GM23338 (cell line): ENCODE results near the gene LEFTY2. TPM values are rescaled to one million over a fixed set of nuclear protein-coding genes. Genes with fewer than 3 reads are reported as not detected.

Source experiments
- ATAC-seq: fragments of 200-7000 bp; cut with Tn5 transposase; 3 replicates; pipeline ENCODE4 v1.9.1; 2020
- DNase-seq: peaks from one replicate; pipeline ENCODE4 v3.0.0-alpha.2; 2015; ENCODE audit warnings: low spot score
- H2AFZ ChIP-seq: fragments of 200-600 bp; sonication (generic); 2 replicates; pipeline ENCODE4 v1.8.0; 2016; ENCODE audit warnings: antibody characterized with exemption, mild to moderate bottlenecking, moderate library complexity
- H3F3A ChIP-seq: fragments of 200-600 bp; sonication (generic); replicated peaks from 2 replicates; pipeline ENCODE4 v1.8.0; 2017; ENCODE audit warnings: antibody characterized with exemption, mixed run types, low read depth
- H3K27ac ChIP-seq: fragments of 200-600 bp; sonication (generic); 2 replicates; pipeline ENCODE4 v1.6.1; 2016; ENCODE audit warnings: low read depth
- H3K27me3 ChIP-seq: fragments of 200-600 bp; sonication (generic); 2 replicates; pipeline ENCODE4 v1.8.0; 2016; ENCODE audit warnings: mild to moderate bottlenecking, mixed run types, moderate library complexity; ENCODE audit not compliant: insufficient read depth
- H3K36me3 ChIP-seq: fragments of 200-600 bp; sonication (generic); 2 replicates; pipeline ENCODE4 v1.8.0; 2016; ENCODE audit warnings: mild to moderate bottlenecking; ENCODE audit not compliant: insufficient read depth
- H3K4me1 ChIP-seq: fragments of 200-600 bp; sonication (generic); 2 replicates; pipeline ENCODE4 v1.8.0; 2016; ENCODE audit warnings: mild to moderate bottlenecking, moderate library complexity; ENCODE audit not compliant: insufficient read depth
- H3K4me2 ChIP-seq: fragments of 200-600 bp; sonication (generic); 2 replicates; pipeline ENCODE4 v1.7.1; 2017; ENCODE audit warnings: mixed run types
- H3K4me3 ChIP-seq: fragments of 200-600 bp; sonication (generic); 2 replicates; pipeline ENCODE4 v1.6.1; 2016; ENCODE audit warnings: mixed run types
- H3K79me2 ChIP-seq: fragments of 200-600 bp; sonication (generic); replicated peaks from 2 replicates; pipeline ENCODE4 v1.8.0; 2017; ENCODE audit warnings: mild to moderate bottlenecking; ENCODE audit not compliant: insufficient read depth
- H3K9me2 ChIP-seq: fragments of 200-600 bp; sonication (generic); 2 replicates; pipeline ENCODE4 v1.8.0; 2017; ENCODE audit not compliant: insufficient read depth
- H4K20me1 ChIP-seq: fragments of 200-600 bp; sonication (generic); replicated peaks from 2 replicates; pipeline ENCODE4 v1.8.0; 2017; ENCODE audit warnings: mild to moderate bottlenecking; ENCODE audit not compliant: insufficient read depth
- H3K27ac Mint-ChIP-seq: 2 replicates; pipeline ENCODE4 v1.8.0; 2020; ENCODE audit warnings: inconsistent platforms, mild to moderate bottlenecking, moderate library complexity, mixed read lengths
- H3K27me3 Mint-ChIP-seq: 3 replicates; pipeline ENCODE4 v1.8.0; 2022; ENCODE audit warnings: low read depth, mild to moderate bottlenecking, moderate library complexity, mixed read lengths, inconsistent platforms; ENCODE audit not compliant: insufficient read depth, poor library complexity
- H3K36me3 Mint-ChIP-seq: 3 replicates; pipeline ENCODE4 v1.8.0; 2021; ENCODE audit warnings: low read depth, mild to moderate bottlenecking, inconsistent platforms, moderate library complexity, mixed read lengths
- H3K4me1 Mint-ChIP-seq: 3 replicates; pipeline ENCODE4 v1.8.0; 2020; ENCODE audit warnings: mild to moderate bottlenecking, inconsistent platforms, mixed read lengths
- H3K4me3 Mint-ChIP-seq: 3 replicates; pipeline ENCODE4 v1.8.0; 2021; ENCODE audit warnings: moderate library complexity, mild to moderate bottlenecking, inconsistent platforms, mixed read lengths
- H3K9me3 Mint-ChIP-seq: 3 replicates; pipeline ENCODE4 v1.8.0; 2020; ENCODE audit warnings: moderate library complexity, mild to moderate bottlenecking, inconsistent platforms, mixed read lengths
- CTCF ChIP-seq, 2 experiments: fragments of 200-600 bp in 1 of 2; sonication (generic) in 1 of 2; conservative IDR thresholded peaks; 2 replicates each; pipeline versions ENCODE4 v1.5.1 to v1.6.1; 2016 to 2017; ENCODE audit warnings: antibody characterized with exemption in 2 of 2, low read depth in 2 of 2, mild to moderate bottlenecking in 2 of 2, moderate library complexity in 1 of 2
- EZH2 ChIP-seq: fragments of 200-600 bp; sonication (generic); IDR thresholded peaks from one replicate; pipeline ENCODE4 v1.8.0; 2017; ENCODE audit warnings: antibody characterized with exemption, mild to moderate bottlenecking, low read depth; ENCODE audit not compliant: unreplicated experiment
- POLR2AphosphoS5 ChIP-seq: IDR thresholded peaks from 2 replicates; pipeline ENCODE4 v1.6.1; 2016; ENCODE audit warnings: antibody characterized with exemption, low read depth
- STAT1 ChIP-seq: IDR thresholded peaks from one replicate; pipeline ENCODE4 v1.6.1; 2016; ENCODE audit warnings: antibody characterized with exemption; ENCODE audit not compliant: unreplicated experiment
- ZNF114 ChIP-seq: fragments of 250-450 bp; sonication (Bioruptor Pico); IDR thresholded peaks from 2 replicates; pipeline ENCODE4 v1.5.0; 2020; ENCODE audit warnings: mild to moderate bottlenecking, moderate library complexity
- polyA plus RNA-seq: library from polyadenylated mRNA; unstranded; fragments of >200 nt; fragmentation: Nextera tagmentation; extraction: Ambion mirVana; gene quantifications from 2 replicates; pipeline ENCODE4 v1.2.1, GENCODE V29; 2016
- total RNA-seq: library from RNA; depleted of rRNA; stranded (reverse); fragments of >200 nt; shearing (Covaris generic); gene quantifications from 2 replicates; pipeline ENCODE4 v1.2.3, GENCODE V29; 2014
- TF ChIP-seq, protein P1 (sequence below): IDR thresholded peaks from 2 replicates; pipeline ENCODE4 v1.6.1; 2016; ENCODE audit warnings: antibody characterized with exemption
- TF ChIP-seq, protein P2 (sequence below): IDR thresholded peaks from one replicate; pipeline ENCODE4 v1.6.1; 2018; ENCODE audit warnings: antibody characterized with exemption; ENCODE audit not compliant: unreplicated experiment
- TF ChIP-seq, protein P3 (sequence below): fragments of 250-450 bp; sonication (Bioruptor Pico); IDR thresholded peaks from 2 replicates; pipeline ENCODE4 v1.5.0; 2020; ENCODE audit warnings: mild to moderate bottlenecking, moderate library complexity

The LEFTY2 gene
- total and polyA plus RNA-seq, 2 experiments from 2014 or later, result 8.3 to 12.4 TPM

GRCh38 chr1:225914391-225914790 is 26.6 kb downstream of the LEFTY2 start (continued):
- TF ChIP-seq, protein P1, sequence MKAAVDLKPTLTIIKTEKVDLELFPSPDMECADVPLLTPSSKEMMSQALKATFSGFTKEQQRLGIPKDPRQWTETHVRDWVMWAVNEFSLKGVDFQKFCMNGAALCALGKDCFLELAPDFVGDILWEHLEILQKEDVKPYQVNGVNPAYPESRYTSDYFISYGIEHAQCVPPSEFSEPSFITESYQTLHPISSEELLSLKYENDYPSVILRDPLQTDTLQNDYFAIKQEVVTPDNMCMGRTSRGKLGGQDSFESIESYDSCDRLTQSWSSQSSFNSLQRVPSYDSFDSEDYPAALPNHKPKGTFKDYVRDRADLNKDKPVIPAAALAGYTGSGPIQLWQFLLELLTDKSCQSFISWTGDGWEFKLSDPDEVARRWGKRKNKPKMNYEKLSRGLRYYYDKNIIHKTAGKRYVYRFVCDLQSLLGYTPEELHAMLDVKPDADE, result no peak
- TF ChIP-seq POLR2AphosphoS5, result no peak

DNA sequence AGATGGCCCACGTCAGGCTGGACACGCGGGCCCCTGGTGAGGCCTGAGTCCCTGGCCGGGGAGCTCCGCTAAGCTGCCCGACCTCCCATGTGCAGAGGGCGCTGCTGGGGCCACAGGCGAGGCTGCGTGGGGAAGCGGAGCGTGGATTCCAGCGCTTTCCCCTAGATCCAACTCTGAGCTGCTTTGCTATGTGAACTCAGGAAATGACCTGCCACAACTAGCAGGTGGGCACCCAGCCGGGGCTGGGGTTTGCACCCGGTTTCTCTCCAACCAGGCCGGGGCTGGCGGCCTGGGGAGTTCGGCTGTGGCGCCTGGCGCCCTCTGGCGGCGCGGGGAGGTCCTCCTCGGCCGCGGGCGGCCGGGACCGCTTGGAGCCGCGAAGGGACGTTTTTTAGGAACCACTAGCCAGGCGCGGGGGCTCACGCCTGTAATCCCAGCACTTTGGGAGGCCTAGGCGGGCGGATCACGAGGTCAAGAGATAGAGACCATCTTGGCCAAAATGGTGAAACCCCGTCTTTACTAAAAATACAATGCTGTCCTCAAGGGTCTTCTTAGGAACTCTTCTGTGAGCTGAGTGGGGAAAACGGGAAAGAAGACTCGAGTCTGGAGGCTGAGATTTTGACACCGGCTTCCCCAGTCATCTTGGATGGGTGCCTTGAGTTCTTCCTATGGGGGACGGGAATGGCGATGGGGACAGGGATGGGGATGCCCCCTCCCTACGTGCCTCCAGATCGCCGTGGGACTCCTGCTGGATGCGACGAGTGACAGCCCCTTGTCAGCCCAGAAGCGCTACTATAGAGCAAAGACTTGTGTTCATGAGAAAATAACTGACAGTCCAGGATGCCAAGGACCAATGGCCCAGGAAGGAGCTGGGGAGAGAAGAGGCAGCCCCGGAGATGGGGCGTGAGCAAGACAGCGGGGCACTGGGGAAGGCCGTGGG is 29.6 kb downstream of the LEFTY2 start:
- Histone ChIP-seq H3F3A (no peaks in the 10 kb centered on the region), H3K27me3 (no peaks in the 10 kb centered on the region), H3K27ac (0 out of 2 replicates have a peak overlapping the region, but pooled peaks have one; percentile 55), H2AFZ (peak overlapping the region; percentile 85), H3K36me3 (no peaks in the 10 kb centered on the region), H3K4me1 (peaks cover 11% of the 10 kb centered on the region), H3K79me2 (no peaks in the 10 kb centered on the region), H3K4me3 (no peak overlapping the region), H4K20me1 (no peaks in the 10 kb centered on the region), H3K4me2 (peak overlapping the region; percentile 65), H3K9me2 (no peaks in the 10 kb centered on the region)
- H3K4me1 Mint-ChIP-seq, result peaks cover 29% of the 10 kb centered on the region
- peaks cover 13% of the 10 kb centered on the region for H3K27me3 Mint-ChIP-seq
- no peak overlapping the region for H3K4me3 Mint-ChIP-seq
- H3K36me3 Mint-ChIP-seq, result no peaks in the 10 kb centered on the region; the same call in 2 of the 3 replicates
- H3K9me3 Mint-ChIP-seq, result no peaks in the 10 kb centered on the region; the same call in 2 of the 3 replicates
- DNase-seq, result peak; percentile 88
- ATAC-seq, result peak; percentile 93
- TF ChIP-seq EZH2 (no peak), ZNF114 (no peak), STAT1 (no peak), CTCF (conservative IDR thresholded peaks at IDR 0.05; ENCODE audit: low read depth in 2 of 2) (peak; percentile 81 to 89)
- TF ChIP-seq, protein P1, result no peak
- TF ChIP-seq, protein P2, sequence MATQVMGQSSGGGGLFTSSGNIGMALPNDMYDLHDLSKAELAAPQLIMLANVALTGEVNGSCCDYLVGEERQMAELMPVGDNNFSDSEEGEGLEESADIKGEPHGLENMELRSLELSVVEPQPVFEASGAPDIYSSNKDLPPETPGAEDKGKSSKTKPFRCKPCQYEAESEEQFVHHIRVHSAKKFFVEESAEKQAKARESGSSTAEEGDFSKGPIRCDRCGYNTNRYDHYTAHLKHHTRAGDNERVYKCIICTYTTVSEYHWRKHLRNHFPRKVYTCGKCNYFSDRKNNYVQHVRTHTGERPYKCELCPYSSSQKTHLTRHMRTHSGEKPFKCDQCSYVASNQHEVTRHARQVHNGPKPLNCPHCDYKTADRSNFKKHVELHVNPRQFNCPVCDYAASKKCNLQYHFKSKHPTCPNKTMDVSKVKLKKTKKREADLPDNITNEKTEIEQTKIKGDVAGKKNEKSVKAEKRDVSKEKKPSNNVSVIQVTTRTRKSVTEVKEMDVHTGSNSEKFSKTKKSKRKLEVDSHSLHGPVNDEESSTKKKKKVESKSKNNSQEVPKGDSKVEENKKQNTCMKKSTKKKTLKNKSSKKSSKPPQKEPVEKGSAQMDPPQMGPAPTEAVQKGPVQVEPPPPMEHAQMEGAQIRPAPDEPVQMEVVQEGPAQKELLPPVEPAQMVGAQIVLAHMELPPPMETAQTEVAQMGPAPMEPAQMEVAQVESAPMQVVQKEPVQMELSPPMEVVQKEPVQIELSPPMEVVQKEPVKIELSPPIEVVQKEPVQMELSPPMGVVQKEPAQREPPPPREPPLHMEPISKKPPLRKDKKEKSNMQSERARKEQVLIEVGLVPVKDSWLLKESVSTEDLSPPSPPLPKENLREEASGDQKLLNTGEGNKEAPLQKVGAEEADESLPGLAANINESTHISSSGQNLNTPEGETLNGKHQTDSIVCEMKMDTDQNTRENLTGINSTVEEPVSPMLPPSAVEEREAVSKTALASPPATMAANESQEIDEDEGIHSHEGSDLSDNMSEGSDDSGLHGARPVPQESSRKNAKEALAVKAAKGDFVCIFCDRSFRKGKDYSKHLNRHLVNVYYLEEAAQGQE, result no peak
- TF ChIP-seq, protein P3, sequence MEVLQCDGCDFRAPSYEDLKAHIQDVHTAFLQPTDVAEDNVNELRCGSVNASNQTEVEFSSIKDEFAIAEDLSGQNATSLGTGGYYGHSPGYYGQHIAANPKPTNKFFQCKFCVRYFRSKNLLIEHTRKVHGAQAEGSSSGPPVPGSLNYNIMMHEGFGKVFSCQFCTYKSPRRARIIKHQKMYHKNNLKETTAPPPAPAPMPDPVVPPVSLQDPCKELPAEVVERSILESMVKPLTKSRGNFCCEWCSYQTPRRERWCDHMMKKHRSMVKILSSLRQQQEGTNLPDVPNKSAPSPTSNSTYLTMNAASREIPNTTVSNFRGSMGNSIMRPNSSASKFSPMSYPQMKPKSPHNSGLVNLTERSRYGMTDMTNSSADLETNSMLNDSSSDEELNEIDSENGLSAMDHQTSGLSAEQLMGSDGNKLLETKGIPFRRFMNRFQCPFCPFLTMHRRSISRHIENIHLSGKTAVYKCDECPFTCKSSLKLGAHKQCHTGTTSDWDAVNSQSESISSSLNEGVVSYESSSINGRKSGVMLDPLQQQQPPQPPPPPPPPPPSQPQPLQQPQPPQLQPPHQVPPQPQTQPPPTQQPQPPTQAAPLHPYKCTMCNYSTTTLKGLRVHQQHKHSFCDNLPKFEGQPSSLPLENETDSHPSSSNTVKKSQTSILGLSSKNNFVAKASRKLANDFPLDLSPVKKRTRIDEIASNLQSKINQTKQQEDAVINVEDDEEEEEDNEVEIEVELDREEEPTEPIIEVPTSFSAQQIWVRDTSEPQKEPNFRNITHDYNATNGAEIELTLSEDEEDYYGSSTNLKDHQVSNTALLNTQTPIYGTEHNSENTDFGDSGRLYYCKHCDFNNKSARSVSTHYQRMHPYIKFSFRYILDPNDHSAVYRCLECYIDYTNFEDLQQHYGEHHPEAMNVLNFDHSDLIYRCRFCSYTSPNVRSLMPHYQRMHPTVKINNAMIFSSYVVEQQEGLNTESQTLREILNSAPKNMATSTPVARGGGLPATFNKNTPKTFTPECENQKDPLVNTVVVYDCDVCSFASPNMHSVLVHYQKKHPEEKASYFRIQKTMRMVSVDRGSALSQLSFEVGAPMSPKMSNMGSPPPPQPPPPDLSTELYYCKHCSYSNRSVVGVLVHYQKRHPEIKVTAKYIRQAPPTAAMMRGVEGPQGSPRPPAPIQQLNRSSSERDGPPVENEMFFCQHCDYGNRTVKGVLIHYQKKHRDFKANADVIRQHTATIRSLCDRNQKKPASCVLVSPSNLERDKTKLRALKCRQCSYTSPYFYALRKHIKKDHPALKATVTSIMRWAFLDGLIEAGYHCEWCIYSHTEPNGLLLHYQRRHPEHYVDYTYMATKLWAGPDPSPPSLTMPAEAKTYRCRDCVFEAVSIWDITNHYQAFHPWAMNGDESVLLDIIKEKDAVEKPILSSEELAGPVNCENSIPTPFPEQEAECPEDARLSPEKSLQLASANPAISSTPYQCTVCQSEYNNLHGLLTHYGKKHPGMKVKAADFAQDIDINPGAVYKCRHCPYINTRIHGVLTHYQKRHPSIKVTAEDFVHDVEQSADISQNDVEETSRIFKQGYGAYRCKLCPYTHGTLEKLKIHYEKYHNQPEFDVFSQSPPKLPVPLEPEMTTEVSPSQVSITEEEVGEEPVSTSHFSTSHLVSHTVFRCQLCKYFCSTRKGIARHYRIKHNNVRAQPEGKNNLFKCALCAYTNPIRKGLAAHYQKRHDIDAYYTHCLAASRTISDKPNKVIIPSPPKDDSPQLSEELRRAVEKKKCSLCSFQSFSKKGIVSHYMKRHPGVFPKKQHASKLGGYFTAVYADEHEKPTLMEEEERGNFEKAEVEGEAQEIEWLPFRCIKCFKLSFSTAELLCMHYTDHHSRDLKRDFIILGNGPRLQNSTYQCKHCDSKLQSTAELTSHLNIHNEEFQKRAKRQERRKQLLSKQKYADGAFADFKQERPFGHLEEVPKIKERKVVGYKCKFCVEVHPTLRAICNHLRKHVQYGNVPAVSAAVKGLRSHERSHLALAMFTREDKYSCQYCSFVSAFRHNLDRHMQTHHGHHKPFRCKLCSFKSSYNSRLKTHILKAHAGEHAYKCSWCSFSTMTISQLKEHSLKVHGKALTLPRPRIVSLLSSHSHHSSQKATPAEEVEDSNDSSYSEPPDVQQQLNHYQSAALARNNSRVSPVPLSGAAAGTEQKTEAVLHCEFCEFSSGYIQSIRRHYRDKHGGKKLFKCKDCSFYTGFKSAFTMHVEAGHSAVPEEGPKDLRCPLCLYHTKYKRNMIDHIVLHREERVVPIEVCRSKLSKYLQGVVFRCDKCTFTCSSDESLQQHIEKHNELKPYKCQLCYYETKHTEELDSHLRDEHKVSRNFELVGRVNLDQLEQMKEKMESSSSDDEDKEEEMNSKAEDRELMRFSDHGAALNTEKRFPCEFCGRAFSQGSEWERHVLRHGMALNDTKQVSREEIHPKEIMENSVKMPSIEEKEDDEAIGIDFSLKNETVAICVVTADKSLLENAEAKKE (CRISPR knock-in tag), result no peak
- no peak overlapping the region for H3K27ac Mint-ChIP-seq
